Osteoblast (primary cell): ENCODE measurements around the gene MRPS34. TPM values are rescaled to one million over a fixed set of nuclear protein-coding genes. Genes with fewer than 3 reads are reported as not detected.
A peak's percentile ranks its signal among the peaks of the same experiment; 100 is the strongest.

Source experiments
- DNase-seq: peaks from one replicate; pipeline ENCODE4 v3.0.0; 2011; ENCODE audit warnings: low spot score, mixed read lengths; ENCODE audit not compliant: insufficient read length; ENCODE audit errors: missing footprints
- H2AFZ ChIP-seq: 2 replicates; pipeline ENCODE4 v1.6.0; 2011; ENCODE audit warnings: mild to moderate bottlenecking, low read length
- H3K27ac ChIP-seq: 2 replicates; pipeline ENCODE4 v1.5.1; 2011; ENCODE audit warnings: mild to moderate bottlenecking, low read depth, low read length, moderate library complexity
- H3K27me3 ChIP-seq: 2 replicates; pipeline ENCODE4 v1.6.0; 2012; ENCODE audit warnings: mild to moderate bottlenecking, control low read depth, inconsistent platforms, low read length, moderate library complexity; ENCODE audit not compliant: insufficient read depth
- H3K36me3 ChIP-seq: 2 replicates; pipeline ENCODE4 v1.5.1; 2011; ENCODE audit warnings: mild to moderate bottlenecking, low read length, control low read depth, moderate library complexity; ENCODE audit not compliant: insufficient read depth
- H3K4me1 ChIP-seq: 2 replicates; pipeline ENCODE4 v1.5.1; 2011; ENCODE audit warnings: mild to moderate bottlenecking, low read length, control low read depth, moderate library complexity; ENCODE audit not compliant: insufficient read depth
- H3K4me2 ChIP-seq: 2 replicates; pipeline ENCODE4 v1.6.0; 2011; ENCODE audit warnings: mild to moderate bottlenecking, low read length; ENCODE audit not compliant: insufficient read depth
- H3K4me3 ChIP-seq: fragments of 200-600 bp; sonication (generic); 3 replicates; pipeline ENCODE4 v1.5.1; 2012; ENCODE audit warnings: mild to moderate bottlenecking, low read length, inconsistent platforms; ENCODE audit not compliant: insufficient read depth
- H3K79me2 ChIP-seq: 2 replicates; pipeline ENCODE4 v1.6.0; 2012; ENCODE audit warnings: mild to moderate bottlenecking, low read length, control low read depth, inconsistent platforms; ENCODE audit not compliant: insufficient read depth
- H3K9me3 ChIP-seq: 2 replicates; pipeline ENCODE4 v1.5.1; 2011; ENCODE audit warnings: low read depth, low read length, control low read depth
- H4K20me1 ChIP-seq: 2 replicates; pipeline ENCODE4 v1.6.0; 2012; ENCODE audit warnings: mild to moderate bottlenecking, low read length, control low read depth; ENCODE audit not compliant: insufficient read depth
- CTCF ChIP-seq: IDR thresholded peaks from 2 replicates; pipeline ENCODE4 v1.5.1; 2011; ENCODE audit warnings: mild to moderate bottlenecking, low read depth, low read length, moderate library complexity; ENCODE audit errors: extremely low read depth
- total RNA-seq: library from RNA; depleted of rRNA; stranded (reverse); fragments of >200 nt; gene quantifications from 2 replicates; pipeline ENCODE4 v1.2.3, GENCODE V29; 2012

Gene MRPS34
- total RNA-seq, 1 donor: 40.5 TPM

- H3K36me3 ChIP-seq: peaks cover 61% of the 10 kb centered on the region
- H3K27ac ChIP-seq: no peak overlapping the region
Observed at GRCh38 chr16:1763521-1764511, 9.1 kb downstream of the MRPS34 start.

GRCh38 chr16:1762879-1763520 is 9.9 kb downstream of the MRPS34 start:
- no peaks in the 10 kb centered on the region for H3K27me3 ChIP-seq
- H3K9me3 ChIP-seq: no peaks in the 10 kb centered on the region
- H3K4me1 ChIP-seq: no peaks in the 10 kb centered on the region
- H3K4me3 ChIP-seq: no peak overlapping the region
- no peak for TF ChIP-seq CTCF
- DNase-seq: no peak
- no peaks in the 10 kb centered on the region for H3K79me2 ChIP-seq
- no peak overlapping the region for H3K4me2 ChIP-seq
- peaks cover 57% of the 10 kb centered on the region for H3K36me3 ChIP-seq
- H2AFZ ChIP-seq: no peak overlapping the region
- H4K20me1 ChIP-seq: peaks cover 9% of the 10 kb centered on the region
- H3K27ac ChIP-seq: no peak overlapping the region

More at GRCh38 chr16:1763521-1764511, 9.1 kb downstream of the MRPS34 start:
- Histone ChIP-seq H3K4me1 (no peaks in the 10 kb centered on the region), H2AFZ (no peak overlapping the region), H3K27me3 (no peaks in the 10 kb centered on the region), H3K4me2 (no peak overlapping the region), H3K79me2 (no peaks in the 10 kb centered on the region), H4K20me1 (peaks cover 7% of the 10 kb centered on the region), H3K9me3 (no peaks in the 10 kb centered on the region), H3K4me3 (no peak overlapping the region)
- TF ChIP-seq CTCF: peak; percentile 27
- DNase-seq: peak; percentile 97

- no peak for DNase-seq
- TF ChIP-seq CTCF: no peak
Observed at GRCh38 chr16:1762196-1762878, 10.6 kb downstream of the MRPS34 start.

GRCh38 chr16:1761751-1762150 is 11.2 kb downstream of the MRPS34 start:
- DNase-seq: peak; percentile 84
- Histone ChIP-seq H3K4me1 (no peaks in the 10 kb centered on the region), H2AFZ (no peak overlapping the region), H3K4me2 (no peak overlapping the region), H3K79me2 (no peaks in the 10 kb centered on the region), H3K36me3 (peaks cover 59% of the 10 kb centered on the region), H3K27ac (no peak overlapping the region), H3K4me3 (no peak overlapping the region), H3K9me3 (no peaks in the 10 kb centered on the region), H4K20me1 (peaks cover 9% of the 10 kb centered on the region), H3K27me3 (no peaks in the 10 kb centered on the region)
- no peak for TF ChIP-seq CTCF

More at GRCh38 chr16:1762196-1762878, 10.6 kb downstream of the MRPS34 start:
- H3K9me3 ChIP-seq: no peaks in the 10 kb centered on the region
- H3K36me3 ChIP-seq: peaks cover 59% of the 10 kb centered on the region
- no peak overlapping the region for H3K27ac ChIP-seq
- H4K20me1 ChIP-seq: peaks cover 9% of the 10 kb centered on the region
- no peaks in the 10 kb centered on the region for H3K4me1 ChIP-seq
- H3K4me3 ChIP-seq: no peak overlapping the region
- no peak overlapping the region for H3K4me2 ChIP-seq
- H3K79me2 ChIP-seq: no peaks in the 10 kb centered on the region
- H2AFZ ChIP-seq: no peak overlapping the region
- no peaks in the 10 kb centered on the region for H3K27me3 ChIP-seq
